H1 (cell line): ENCODE results near the gene MCM3. TPM values are rescaled to one million over a fixed set of nuclear protein-coding genes. Genes with fewer than 3 reads are reported as not detected.

Experiments
- ASH2L ChIP-seq: fragments of 200-600, 300-600 bp; sonication (generic); IDR thresholded peaks from one replicate; pipeline ENCODE4 v1.7.1; 2017; ENCODE audit warnings: low read length
- CHD2 ChIP-seq: IDR thresholded peaks from 2 replicates; pipeline ENCODE4 v1.6.1; 2012; ENCODE audit warnings: low read length, improper control_type of control experiment
- E2F6 ChIP-seq: IDR thresholded peaks from 2 replicates; pipeline ENCODE4 v1.6.1; 2012; ENCODE audit warnings: inconsistent platforms
- RNF2 ChIP-seq: fragments of 200-900, 300-1000 bp; sonication (generic); IDR thresholded peaks from 2 replicates; pipeline ENCODE4 v1.7.1; 2016; ENCODE audit warnings: borderline replicate concordance, low read depth, mild to moderate bottlenecking, antibody characterized with exemption, low read length; ENCODE audit not compliant: poor library complexity, severe bottlenecking; ENCODE audit errors: missing control alignments
- polyA plus RNA-seq, 7 experiments: library from polyadenylated mRNA; depleted of rRNA in 3 of 7; stranded (reverse) in 5 of 7; unstranded in 2 of 7; fragments of >200 nt in 5 of 7; fragments of 200-250 nt in 2 of 7; gene quantifications; 1 replicate in 5 of 7; 2 replicates in 1 of 7; 4 replicates in 1 of 7; pipeline versions ENCODE4 v1.2.1 to v1.2.3, GENCODE V29; 2011 to 2013; ENCODE audit warnings: missing spikeins in 2 of 7, mixed read lengths in 2 of 7
- total RNA-seq: library from RNA; stranded (reverse); fragmentation: NEBNext Ultra II Directional; extraction: Animal tissue kit (Norgen Biotek cat#: 25700); gene quantifications from 2 replicates; pipeline ENCODE4 v1.2.1, GENCODE V29; 2021

MCM3 gene
- total and polyA plus RNA-seq, 2 of the 8 experiments (the other 6 are each of a cell fraction or from before 2014, with no cell fraction given), result 275 to 293 TPM

GRCh38 chr6:52305948-52306767, 21.6 kb upstream of the MCM3 start (continued):
- TF ChIP-seq RNF2 (no peak), ASH2L (no peak), CHD2 (no peak), E2F6 (no peak)
- TF ChIP-seq, all 59 proteins: peak for 0
